ENCODE results near the gene HES7. TPM values are rescaled to one million over a fixed set of nuclear protein-coding genes. Genes with fewer than 3 reads are reported as not detected.

HES7 gene
- total and polyA plus RNA-seq, 8 donors = 0.58 to 0.92 TPM; not detected in 6

DNA sequence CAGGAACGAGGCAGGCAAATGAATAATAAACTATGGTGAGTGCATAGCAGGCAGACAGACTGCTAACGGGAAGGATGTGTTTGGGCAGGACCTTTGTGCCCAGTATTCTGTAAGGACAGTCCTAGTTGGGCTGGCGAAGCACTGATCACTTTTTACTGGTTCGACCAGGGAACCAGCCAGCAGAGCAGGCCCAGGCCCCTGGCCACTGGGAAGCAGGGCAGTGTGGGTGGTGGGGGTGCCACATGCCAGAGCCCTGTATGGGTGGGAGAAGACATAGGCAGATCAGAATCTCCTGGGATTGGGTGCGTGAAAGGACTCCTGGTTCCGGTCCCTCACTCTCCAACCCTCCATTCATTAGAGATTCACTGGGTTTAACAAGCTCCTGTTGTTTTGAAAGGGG is 42.8 kb upstream of the HES7 start:
- TF ChIP-seq EP300 (IDR thresholded peaks at IDR 0.05) (no peak), POLR2AphosphoS5 (IDR thresholded peaks at IDR 0.05) (no peak), POLR2A (IDR thresholded peaks at IDR 0.05) (no peak)
- TF ChIP-seq, protein P1, sequence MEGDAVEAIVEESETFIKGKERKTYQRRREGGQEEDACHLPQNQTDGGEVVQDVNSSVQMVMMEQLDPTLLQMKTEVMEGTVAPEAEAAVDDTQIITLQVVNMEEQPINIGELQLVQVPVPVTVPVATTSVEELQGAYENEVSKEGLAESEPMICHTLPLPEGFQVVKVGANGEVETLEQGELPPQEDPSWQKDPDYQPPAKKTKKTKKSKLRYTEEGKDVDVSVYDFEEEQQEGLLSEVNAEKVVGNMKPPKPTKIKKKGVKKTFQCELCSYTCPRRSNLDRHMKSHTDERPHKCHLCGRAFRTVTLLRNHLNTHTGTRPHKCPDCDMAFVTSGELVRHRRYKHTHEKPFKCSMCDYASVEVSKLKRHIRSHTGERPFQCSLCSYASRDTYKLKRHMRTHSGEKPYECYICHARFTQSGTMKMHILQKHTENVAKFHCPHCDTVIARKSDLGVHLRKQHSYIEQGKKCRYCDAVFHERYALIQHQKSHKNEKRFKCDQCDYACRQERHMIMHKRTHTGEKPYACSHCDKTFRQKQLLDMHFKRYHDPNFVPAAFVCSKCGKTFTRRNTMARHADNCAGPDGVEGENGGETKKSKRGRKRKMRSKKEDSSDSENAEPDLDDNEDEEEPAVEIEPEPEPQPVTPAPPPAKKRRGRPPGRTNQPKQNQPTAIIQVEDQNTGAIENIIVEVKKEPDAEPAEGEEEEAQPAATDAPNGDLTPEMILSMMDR (IDR thresholded peaks at IDR 0.05) = no peak
- Histone ChIP-seq H3K4me3 (no peak overlapping the region), H3K9me3 (no peaks in the 10 kb centered on the region), H3K27ac (peak overlapping the region in 1 of 5 donors; percentile 38), H3K4me1 (peaks cover 19 to 27% (median 20%) of the 10 kb centered on the region in 4 donors), H3K36me3 (peaks cover 0 to 2% (median under 1%) of the 10 kb centered on the region in 4 donors), H3K27me3 (no peaks in the 10 kb centered on the region)
- 90 to 95% (median 92%) methylated on average over 6 of the region's 6 CpGs for WGBS, 5 donors
- intact Hi-C loops (cut with DNase I; ENCODE audit: low total_unique reads) = no loop called here
- no peak for DNase-seq

GRCh38 chr17:8164815-8165131 is 40.9 kb upstream of the HES7 start:
- 67 to 84% (median 78%) methylated on average over 6 of the region's 6 CpGs for WGBS, 5 donors
- H3K36me3 ChIP-seq = peaks cover 11 to 22% (median 18%) of the 10 kb centered on the region in 4 donors
- intact Hi-C loops (cut with DNase I; ENCODE audit: low total_unique reads) = no loop called here

GRCh38 chr17:8163978-8164814 is 40.3 kb upstream of the HES7 start:
- DNase-seq = peak; percentile 55 to 86
- H3K4me1 ChIP-seq = peaks cover 35 to 52% (median 45%) of the 10 kb centered on the region in 4 donors
- no peaks in the 10 kb centered on the region for H3K9me3 ChIP-seq
- no peaks in the 10 kb centered on the region for H3K27me3 ChIP-seq
- H3K36me3 ChIP-seq = peaks cover 17 to 28% (median 24%) of the 10 kb centered on the region in 4 donors
- intact Hi-C loops (cut with DNase I; ENCODE audit: low total_unique reads) = no loop called here
- H3K27ac ChIP-seq = peak overlapping the region; percentile 98 to 100 (median 99)
- WGBS, 5 donors = 26 to 32% (median 28%) methylated on average over 10 to 13 of the region's 13 CpGs
- no peak overlapping the region for H3K4me3 ChIP-seq
- TF ChIP-seq EP300 (IDR thresholded peaks at IDR 0.05) = no peak
- TF ChIP-seq, protein P1 (IDR thresholded peaks at IDR 0.05) = no peak
- TF ChIP-seq POLR2A (IDR thresholded peaks at IDR 0.05) = no peak
- peak in 2 of 3 donors; percentile 33 to 35 for TF ChIP-seq POLR2AphosphoS5 (IDR thresholded peaks at IDR 0.05)

More at GRCh38 chr17:8164815-8165131, 40.9 kb upstream of the HES7 start:
- peak in 1 of 2 donors; percentile 24 for DNase-seq
- Histone ChIP-seq H3K4me3 (no peak overlapping the region), H3K9me3 (no peaks in the 10 kb centered on the region), H3K4me1 (peaks cover 34 to 46% (median 39%) of the 10 kb centered on the region in 4 donors), H3K27me3 (no peaks in the 10 kb centered on the region), H3K27ac (peak overlapping the region; percentile 98 to 100 (median 99))
- TF ChIP-seq POLR2AphosphoS5 (IDR thresholded peaks at IDR 0.05) (no peak), EP300 (IDR thresholded peaks at IDR 0.05) (no peak)
- TF ChIP-seq, protein P1 (IDR thresholded peaks at IDR 0.05) = no peak

- peak in 1 of 2 donors; percentile 69 for DNase-seq
- peak overlapping the region; percentile 98 to 100 (median 99) for H3K27ac ChIP-seq
- intact Hi-C loops (cut with DNase I; ENCODE audit: low total_unique reads) = no loop called here
- peaks cover 44 to 61% (median 53%) of the 10 kb centered on the region in 4 donors for H3K4me1 ChIP-seq
- H3K9me3 ChIP-seq = no peaks in the 10 kb centered on the region
- TF ChIP-seq POLR2A (IDR thresholded peaks at IDR 0.05) = no peak
- TF ChIP-seq EP300 (IDR thresholded peaks at IDR 0.05) = no peak
- no peak for TF ChIP-seq POLR2AphosphoS5 (IDR thresholded peaks at IDR 0.05)
- TF ChIP-seq, protein P1 (IDR thresholded peaks at IDR 0.05) = no peak
- peak overlapping the region; percentile 69 to 97 (median 94) for H3K4me3 ChIP-seq
- H3K27me3 ChIP-seq = no peaks in the 10 kb centered on the region
- peaks cover 18 to 34% (median 26%) of the 10 kb centered on the region in 4 donors for H3K36me3 ChIP-seq
- WGBS, 5 donors = 11 to 27% (median 14%) methylated on average over 28 to 55 of the region's 55 CpGs
Observed at GRCh38 chr17:8162997-8163977, 39.4 kb upstream of the HES7 start.

Measured in stomach (tissue), 9 donors.